Measurements from ENCODE around the gene TTC39A. TPM values are rescaled to one million over a fixed set of nuclear protein-coding genes. Genes with fewer than 3 reads are reported as not detected.
A peak's percentile ranks its signal among the peaks of the same experiment; 100 is the strongest.

Gene TTC39A
- total RNA-seq, 1 donor from 2014 or later, result 21.3 TPM

DNA sequence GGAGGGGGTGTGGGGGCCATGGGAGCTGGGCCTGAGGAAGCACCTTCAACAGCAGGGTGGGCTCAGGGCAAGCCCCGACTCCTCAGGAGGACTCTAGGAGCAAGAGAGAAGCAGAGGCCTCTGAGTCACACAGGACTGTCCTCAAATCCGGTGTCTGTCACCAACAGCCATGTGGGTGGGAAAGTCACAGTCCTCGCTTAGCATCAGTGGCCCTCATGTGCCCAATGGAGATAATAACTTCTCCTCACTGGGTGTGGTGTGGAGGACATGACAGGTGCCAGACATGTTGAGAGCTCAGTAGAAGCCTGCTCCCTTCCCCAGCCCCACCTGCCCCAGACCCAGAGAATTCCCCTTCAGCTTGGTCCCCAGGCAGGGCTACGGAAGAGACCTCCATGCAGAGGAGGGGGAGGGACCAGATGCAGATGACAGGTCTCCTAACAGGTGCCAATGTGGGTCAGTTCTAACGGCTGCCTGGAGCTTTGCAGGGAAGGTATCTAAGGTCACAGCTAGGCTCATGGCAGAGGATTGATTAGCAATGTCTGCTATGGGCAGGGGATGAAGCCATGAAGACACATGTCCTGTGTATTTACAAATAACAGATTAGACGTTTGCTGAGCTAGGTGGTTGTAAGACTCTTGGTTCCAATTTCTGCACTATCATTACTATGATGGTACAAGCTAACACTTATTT, 30.2 kb downstream of the TTC39A start:
- TF ChIP-seq CTCF (conservative IDR thresholded peaks at IDR 0.05; ENCODE audit: low read depth, low read length), result no peak
- H3K4me3 ChIP-seq (ENCODE audit: low read depth, low read length), result no peak overlapping the region
- DNase-seq (ENCODE audit: low read depth), result no peak

DNA sequence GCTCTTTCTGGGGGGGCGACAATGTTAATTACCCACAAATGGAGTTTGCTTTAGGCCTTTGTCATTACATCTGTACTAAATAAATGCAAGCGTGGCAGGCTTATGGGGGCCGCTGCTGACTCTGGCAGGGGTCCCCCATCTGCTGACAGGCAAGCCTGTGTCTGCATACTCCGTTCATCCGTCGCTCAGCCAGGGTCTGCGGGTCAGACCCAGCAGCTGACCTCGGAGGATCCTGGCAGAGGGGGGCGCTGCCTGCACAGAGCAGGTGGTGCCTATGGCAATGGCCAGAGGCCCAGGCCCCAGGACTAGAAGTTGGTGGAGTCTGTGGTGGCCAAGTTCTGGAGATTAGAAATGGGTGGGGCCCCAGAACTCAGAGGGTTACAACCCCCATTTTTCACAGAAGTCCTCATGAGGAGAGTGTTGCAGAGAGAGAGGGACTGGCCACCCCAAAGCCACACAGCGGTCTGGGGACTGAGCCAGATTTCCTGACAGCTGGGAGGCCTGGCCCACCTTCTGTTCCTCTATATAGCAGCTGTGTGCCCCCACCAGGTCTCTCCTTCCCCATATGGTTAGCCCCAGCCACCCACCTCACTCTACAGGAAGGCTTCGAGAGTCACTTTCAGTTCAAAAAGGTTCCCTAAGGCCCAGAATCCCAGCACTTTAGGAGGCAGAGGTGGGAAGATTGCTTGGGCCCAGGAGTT, 31.0 kb downstream of the TTC39A start:
- no peak overlapping the region for H3K4me3 ChIP-seq (ENCODE audit: low read depth, low read length)
- TF ChIP-seq CTCF (conservative IDR thresholded peaks at IDR 0.05; ENCODE audit: low read depth, low read length), result no peak
- no peak for DNase-seq (ENCODE audit: low read depth)

DNA sequence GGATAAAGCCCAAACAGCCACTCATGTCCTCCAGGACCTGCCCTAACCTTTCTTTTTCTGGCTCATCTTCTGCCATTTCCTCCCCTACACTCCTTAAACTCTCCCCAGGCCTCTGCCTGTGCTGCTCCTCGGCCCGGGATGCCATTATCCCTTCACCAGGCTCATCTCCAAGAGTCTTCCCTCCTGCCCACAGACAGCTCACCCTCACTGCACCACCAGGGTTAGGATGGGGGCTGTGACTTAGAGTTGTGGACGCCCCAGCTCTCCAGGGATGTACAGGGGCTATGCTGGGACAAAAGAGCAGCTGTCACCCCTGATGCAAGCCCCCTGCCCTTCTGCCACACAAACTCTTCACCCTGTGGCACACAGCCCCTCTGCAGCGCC, 32.0 kb downstream of the TTC39A start:
- no peak overlapping the region for H3K4me3 ChIP-seq (ENCODE audit: low read depth, low read length)
- DNase-seq (ENCODE audit: low read depth), result no peak
- no peak for TF ChIP-seq CTCF (conservative IDR thresholded peaks at IDR 0.05; ENCODE audit: low read depth, low read length)

- TF ChIP-seq CTCF (conservative IDR thresholded peaks at IDR 0.05; ENCODE audit: low read depth, low read length), result no peak
- DNase-seq (ENCODE audit: low read depth), result no peak
- H3K4me3 ChIP-seq (ENCODE audit: low read depth, low read length), result peak overlapping the region; percentile 50
Observed at GRCh38 chr1:51297401-51298321, 32.7 kb downstream of the TTC39A start.

DNA sequence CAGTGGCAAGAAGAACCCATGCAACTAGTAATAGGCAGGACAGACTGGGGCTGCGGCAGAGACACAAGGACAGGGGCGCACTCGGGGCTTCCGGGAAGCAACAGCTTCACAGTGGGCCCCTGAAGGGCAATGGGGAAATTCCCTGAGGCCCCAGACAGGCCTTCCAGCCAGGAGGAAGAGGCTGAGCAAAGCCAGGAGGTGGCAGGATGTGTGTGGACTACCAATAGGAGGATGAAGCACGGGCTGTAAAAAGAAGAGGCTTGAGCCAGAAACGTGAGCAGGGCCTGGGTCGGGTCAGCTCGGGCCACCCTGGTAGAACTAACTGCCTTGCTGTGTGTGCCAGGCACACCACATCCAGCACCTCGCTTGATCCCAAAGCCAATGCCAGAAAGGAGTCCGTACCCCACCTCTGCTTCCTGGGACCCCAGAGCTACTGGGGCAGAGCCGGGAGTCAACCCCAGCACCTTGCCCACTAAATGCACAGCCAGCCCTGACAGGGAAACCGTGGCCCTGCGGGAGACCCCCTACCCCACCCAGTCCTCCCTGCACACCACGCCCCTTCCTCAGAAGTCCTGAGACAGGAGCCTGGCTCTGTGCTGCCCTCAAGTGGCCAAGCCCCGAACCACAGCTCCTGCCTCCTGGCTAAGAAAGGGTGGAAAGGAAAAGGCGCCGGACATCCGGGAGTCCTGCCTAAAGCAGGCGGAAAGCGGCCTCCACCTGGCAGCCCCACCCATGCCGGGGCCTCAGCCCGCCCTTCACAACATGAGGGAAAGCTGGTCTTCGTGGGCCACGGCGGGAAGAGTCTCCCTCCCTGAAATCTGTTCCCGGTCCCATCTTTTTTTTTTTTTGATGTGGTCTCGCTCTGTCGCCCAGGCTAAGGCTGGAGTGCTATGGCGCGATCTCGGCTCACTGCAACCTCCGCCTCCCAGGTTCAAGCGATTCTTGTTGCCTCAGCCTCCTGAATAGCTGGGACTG, 33.7 kb downstream of the TTC39A start:
- peak; percentile 92 for TF ChIP-seq CTCF (conservative IDR thresholded peaks at IDR 0.05; ENCODE audit: low read depth, low read length)
- peak overlapping the region; percentile 50 for H3K4me3 ChIP-seq (ENCODE audit: low read depth, low read length)
- no peak for DNase-seq (ENCODE audit: low read depth)

DNA sequence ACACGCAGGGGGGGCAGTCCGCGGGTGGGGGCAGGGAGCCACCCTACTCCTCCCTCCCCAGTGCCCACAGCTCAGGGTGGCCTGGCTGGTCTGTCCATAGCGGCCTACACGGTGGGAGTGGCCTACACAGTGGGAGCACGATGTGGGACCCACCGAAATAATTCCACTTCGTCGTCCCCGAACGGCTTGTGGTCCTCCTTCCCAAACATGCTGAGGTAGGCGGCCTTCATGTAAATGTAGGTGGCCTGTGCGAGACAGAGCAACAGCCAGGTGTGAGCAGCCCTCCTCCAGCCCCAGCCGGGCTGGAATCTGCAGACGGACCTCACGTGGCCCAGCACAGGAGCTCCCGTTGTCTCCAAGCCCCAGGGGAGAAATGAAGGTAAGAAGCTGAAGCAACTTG, 34.4 kb downstream of the TTC39A start:
- DNase-seq (ENCODE audit: low read depth), result no peak
- no peak for TF ChIP-seq CTCF (conservative IDR thresholded peaks at IDR 0.05; ENCODE audit: low read depth, low read length)
- H3K4me3 ChIP-seq (ENCODE audit: low read depth, low read length), result no peak overlapping the region

Measured in epithelial cell of proximal tubule (primary cell).